Islet precursor cell (in vitro differentiated cells): ENCODE data around the gene SULT1C3.

Experiments used
- DNase-seq: peaks from one replicate; pipeline ENCODE4 v3.0.0-alpha.2; 2018

Gene SULT1C3

DNA sequence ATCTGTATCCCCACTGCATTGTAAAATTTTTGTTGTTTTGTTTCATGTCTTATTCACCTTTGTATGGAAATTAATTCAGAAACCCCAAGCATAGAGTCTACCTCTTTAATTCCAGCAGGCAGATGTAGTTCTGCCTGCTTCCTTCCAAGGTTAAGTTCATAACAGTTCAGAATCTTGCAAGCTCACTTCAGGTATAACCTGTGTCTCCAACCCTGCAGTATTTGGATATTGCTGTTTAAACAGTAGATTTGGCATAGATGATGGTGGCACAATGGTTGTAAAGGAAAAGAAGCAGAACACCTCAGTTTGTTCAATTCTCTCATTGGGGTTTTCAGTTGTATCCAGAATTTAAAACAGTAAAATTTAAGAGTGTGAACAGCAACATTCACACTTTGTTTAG lies 70.1 kb downstream of the SULT1C3 start:
- no peak for DNase-seq
